Fibroblast of lung (primary cell): ENCODE results near the gene COL27A1. TPM values are rescaled to one million over a fixed set of nuclear protein-coding genes. Genes with fewer than 3 reads are reported as not detected.

Experiments
- DNase-seq, 2 donors: peaks; one replicate each; pipeline versions ENCODE4 v3.0.0 to v3.0.0-alpha.2; 2010; ENCODE audit warnings: low read depth in 2 of 2
- H2AFZ ChIP-seq: 2 replicates; pipeline ENCODE4 v1.5.1; 2012; ENCODE audit warnings: low read length, control low read depth, inconsistent platforms
- H3K27ac ChIP-seq: 2 replicates; pipeline ENCODE4 v1.5.1; 2011; ENCODE audit warnings: low read length, control low read depth; ENCODE audit not compliant: insufficient read depth
- H3K27me3 ChIP-seq: 2 replicates; pipeline ENCODE4 v1.5.1; 2011; ENCODE audit warnings: mild to moderate bottlenecking, low read length; ENCODE audit not compliant: control insufficient read depth, insufficient read depth
- H3K36me3 ChIP-seq: 2 replicates; pipeline ENCODE4 v1.5.1; 2011; ENCODE audit warnings: low read length; ENCODE audit not compliant: control insufficient read depth, insufficient read depth
- H3K4me1 ChIP-seq: 2 replicates; pipeline ENCODE4 v1.5.1; 2011; ENCODE audit warnings: low read length; ENCODE audit not compliant: control insufficient read depth, insufficient read depth; ENCODE audit errors: extremely low read depth
- H3K4me2 ChIP-seq: 2 replicates; pipeline ENCODE4 v1.5.1; 2011; ENCODE audit warnings: low read length, control low read depth; ENCODE audit not compliant: insufficient read depth; ENCODE audit errors: extremely low read depth
- H3K4me3 ChIP-seq, 4 experiments: fragments of 200-600 bp in 1 of 4; sonication (generic) in 1 of 4; replicated peaks in 1 of 4; 2 replicates each; pipeline ENCODE4 v1.5.1; 2011 to 2016; ENCODE audit warnings: low read length in 4 of 4, low read depth in 3 of 4, mild to moderate bottlenecking in 3 of 4, control low read depth in 2 of 4, inconsistent platforms in 1 of 4, mixed read lengths in 1 of 4; ENCODE audit not compliant: insufficient read depth in 1 of 4; ENCODE audit errors: control extremely low read depth in 1 of 4
- H3K79me2 ChIP-seq: 2 replicates; pipeline ENCODE4 v1.5.1; 2012; ENCODE audit warnings: mild to moderate bottlenecking, low read length, inconsistent platforms; ENCODE audit not compliant: control insufficient read depth, insufficient read depth
- H3K9ac ChIP-seq: 2 replicates; pipeline ENCODE4 v1.5.1; 2011; ENCODE audit warnings: mild to moderate bottlenecking, low read length, control low read depth; ENCODE audit not compliant: insufficient read depth
- H3K9me3 ChIP-seq: 2 replicates; pipeline ENCODE4 v1.5.1; 2012; ENCODE audit warnings: low read depth, low read length; ENCODE audit not compliant: control insufficient read depth, insufficient read depth
- H4K20me1 ChIP-seq: 2 replicates; pipeline ENCODE4 v1.5.1; 2011; ENCODE audit warnings: low read length; ENCODE audit not compliant: control insufficient read depth, insufficient read depth; ENCODE audit errors: extremely low read depth
- CTCF ChIP-seq, 2 donors: IDR thresholded peaks in 1 of 2; conservative IDR thresholded peaks in 1 of 2; 1 replicate in 1 of 2; 2 replicates in 1 of 2; pipeline ENCODE4 v1.5.1; 2011 to 2012; ENCODE audit warnings: low read length in 2 of 2, control low read depth in 1 of 2, inconsistent platforms in 1 of 2, low read depth in 1 of 2, mild to moderate bottlenecking in 1 of 2
- EZH2 ChIP-seq: IDR thresholded peaks from 2 replicates; pipeline ENCODE4 v1.5.1; 2012; ENCODE audit warnings: low read length, control low read depth, mild to moderate bottlenecking; ENCODE audit errors: missing control alignments
- polyA plus RNA-seq, 2 donors: library from polyadenylated mRNA; depleted of rRNA in 1 of 2; stranded (reverse) in 1 of 2; unstranded in 1 of 2; fragments of >200 nt; gene quantifications; 2 replicates each; pipeline ENCODE4 v1.2.1, GENCODE V29; 2011 to 2012; ENCODE audit warnings: missing spikeins in 1 of 2
- total RNA-seq: library from RNA; depleted of rRNA; stranded (reverse); fragments of >200 nt; gene quantifications from 2 replicates; pipeline ENCODE4 v1.2.1, GENCODE V29; 2014

COL27A1 gene
- total and polyA plus RNA-seq, 2 donors (not counting 1 experiment from before 2014, with no cell fraction given), result 2.4 to 5.4 TPM

- H3K4me3 ChIP-seq, result no peak overlapping the region
- TF ChIP-seq CTCF (conservative IDR thresholded peaks at IDR 0.05 in 1 of 2, IDR thresholded peaks at IDR 0.05 in 1 of 2; ENCODE audit: low read depth in 1 of 2, low read length in 2 of 2) (no peak), EZH2 (no peak)
- no peaks in the 10 kb centered on the region for H3K9me3 ChIP-seq
- H3K4me2 ChIP-seq, result no peak overlapping the region
- H4K20me1 ChIP-seq, result no peaks in the 10 kb centered on the region
- no peak for DNase-seq
- H3K9ac ChIP-seq, result no peak overlapping the region
- H3K27ac ChIP-seq, result no peak overlapping the region
- no peaks in the 10 kb centered on the region for H3K79me2 ChIP-seq
- peaks cover 25% of the 10 kb centered on the region for H3K4me1 ChIP-seq
- H2AFZ ChIP-seq, result no peak overlapping the region
- H3K27me3 ChIP-seq, result no peaks in the 10 kb centered on the region
- peaks cover 2% of the 10 kb centered on the region for H3K36me3 ChIP-seq
These were observed 10.2 kb downstream of the COL27A1 start for GRCh38 chr9:114165407-114166102.

DNA sequence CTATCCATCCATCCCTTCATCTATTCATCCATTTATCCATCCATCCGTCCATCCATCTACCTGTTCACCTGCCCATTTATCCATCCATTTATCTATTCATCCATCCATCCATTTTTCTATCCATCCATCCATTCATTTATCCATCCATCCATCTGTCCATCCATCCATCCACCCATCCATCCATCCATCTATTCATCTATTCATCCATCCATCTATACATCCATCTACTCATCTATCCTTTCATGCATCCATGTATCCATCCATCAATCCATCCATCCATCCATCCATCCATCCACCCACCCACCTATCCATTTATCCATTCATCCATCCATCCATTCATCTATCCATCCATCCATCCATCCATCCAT lies 10.8 kb downstream of the COL27A1 start:
- H3K79me2 ChIP-seq, result no peaks in the 10 kb centered on the region
- H2AFZ ChIP-seq, result no peak overlapping the region
- H3K27me3 ChIP-seq, result no peaks in the 10 kb centered on the region
- DNase-seq, result no peak
- peaks cover 2% of the 10 kb centered on the region for H3K36me3 ChIP-seq
- no peak overlapping the region for H3K9ac ChIP-seq
- TF ChIP-seq CTCF (conservative IDR thresholded peaks at IDR 0.05 in 1 of 2, IDR thresholded peaks at IDR 0.05 in 1 of 2; ENCODE audit: low read depth in 1 of 2, low read length in 2 of 2), result no peak
- no peak for TF ChIP-seq EZH2
- peaks cover 25% of the 10 kb centered on the region for H3K4me1 ChIP-seq
- H4K20me1 ChIP-seq, result no peaks in the 10 kb centered on the region
- H3K4me3 ChIP-seq, result no peak overlapping the region
- H3K27ac ChIP-seq, result no peak overlapping the region
- no peak overlapping the region for H3K4me2 ChIP-seq
- H3K9me3 ChIP-seq, result no peaks in the 10 kb centered on the region

DNA sequence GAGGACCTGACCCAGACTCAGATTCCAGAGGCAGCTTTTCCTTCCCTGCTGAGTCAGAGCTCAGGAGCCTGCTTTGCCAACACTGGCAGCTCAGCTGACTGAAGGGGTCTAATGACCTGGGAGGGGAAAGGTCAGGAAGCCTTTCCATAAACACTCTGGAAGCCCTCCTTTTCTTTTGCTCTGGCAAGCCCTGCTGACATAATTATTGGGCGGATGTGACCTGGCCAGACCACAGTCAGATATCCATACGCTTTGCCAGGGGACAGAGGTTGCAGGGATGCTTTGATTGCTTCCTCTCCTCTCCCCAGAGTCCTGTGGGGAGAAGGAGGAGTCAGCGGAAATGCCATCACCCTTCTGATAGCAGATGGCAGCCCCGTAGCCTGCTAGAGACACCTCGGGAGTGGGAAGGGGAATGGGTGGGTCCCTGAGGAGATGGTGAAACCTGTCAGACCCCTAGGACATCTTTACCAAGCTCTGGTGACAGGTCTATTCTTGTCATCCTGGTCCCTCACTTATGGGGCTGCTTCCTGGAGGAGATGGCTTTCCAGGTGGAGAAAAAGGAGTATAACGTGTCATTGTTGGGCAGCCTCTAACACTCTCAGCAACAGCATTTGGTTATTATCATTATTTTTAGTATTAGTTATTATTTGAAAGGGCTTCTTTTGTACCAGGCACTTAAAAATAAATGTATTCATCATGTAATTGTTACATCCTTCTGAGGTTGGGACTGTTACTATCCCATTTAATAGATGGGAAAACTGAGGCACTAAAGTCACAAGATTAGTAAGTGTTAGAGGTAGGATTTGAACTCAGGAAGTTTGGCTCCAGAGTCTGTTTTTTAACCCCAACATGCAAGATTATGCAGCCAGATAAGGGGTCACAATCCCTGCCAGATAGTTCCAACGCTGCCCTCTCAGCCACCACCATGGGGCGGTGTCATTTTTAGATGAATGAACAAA lies 11.6 kb downstream of the COL27A1 start:
- Histone ChIP-seq H3K9me3 (no peaks in the 10 kb centered on the region), H3K9ac (no peak overlapping the region), H3K4me3 (no peak overlapping the region), H4K20me1 (no peaks in the 10 kb centered on the region), H3K4me2 (no peak overlapping the region), H3K79me2 (no peaks in the 10 kb centered on the region), H2AFZ (no peak overlapping the region), H3K27ac (no peak overlapping the region), H3K4me1 (peaks cover 25% of the 10 kb centered on the region), H3K27me3 (no peaks in the 10 kb centered on the region), H3K36me3 (peaks cover 2% of the 10 kb centered on the region)
- no peak for TF ChIP-seq EZH2
- no peak for TF ChIP-seq CTCF (conservative IDR thresholded peaks at IDR 0.05 in 1 of 2, IDR thresholded peaks at IDR 0.05 in 1 of 2; ENCODE audit: low read depth in 1 of 2, low read length in 2 of 2)
- peak in 1 of 2 donors; percentile 72 for DNase-seq
